Neural cell (in vitro differentiated cells): ENCODE data around the gene EPHA8.

Experiments
- CTCF ChIP-seq: fragments of 450-650 bp; IDR thresholded peaks from 2 replicates; pipeline ENCODE4 v1.5.1; 2014; ENCODE audit warnings: antibody characterized with exemption, mild to moderate bottlenecking, moderate library complexity; ENCODE audit not compliant: poor library complexity, severe bottlenecking
- EP300 ChIP-seq: fragments of 450-650 bp; conservative IDR thresholded peaks from 2 replicates; pipeline ENCODE4 v1.6.1; 2014; ENCODE audit warnings: antibody characterized with exemption, mild to moderate bottlenecking, moderate library complexity; ENCODE audit not compliant: poor library complexity, severe bottlenecking
- RAD21 ChIP-seq: fragments of 450-650 bp; conservative IDR thresholded peaks from 2 replicates; pipeline ENCODE4 v1.6.1; 2014; ENCODE audit warnings: antibody characterized with exemption, mild to moderate bottlenecking, moderate library complexity
- SMC3 ChIP-seq: fragments of 450-650 bp; conservative IDR thresholded peaks from 2 replicates; pipeline ENCODE4 v1.6.1; 2014; ENCODE audit warnings: antibody characterized with exemption, mild to moderate bottlenecking, moderate library complexity; ENCODE audit not compliant: poor library complexity
- TAF1 ChIP-seq: IDR thresholded peaks from 2 replicates; pipeline ENCODE4 v1.6.1; 2012; ENCODE audit warnings: low read depth

DNA sequence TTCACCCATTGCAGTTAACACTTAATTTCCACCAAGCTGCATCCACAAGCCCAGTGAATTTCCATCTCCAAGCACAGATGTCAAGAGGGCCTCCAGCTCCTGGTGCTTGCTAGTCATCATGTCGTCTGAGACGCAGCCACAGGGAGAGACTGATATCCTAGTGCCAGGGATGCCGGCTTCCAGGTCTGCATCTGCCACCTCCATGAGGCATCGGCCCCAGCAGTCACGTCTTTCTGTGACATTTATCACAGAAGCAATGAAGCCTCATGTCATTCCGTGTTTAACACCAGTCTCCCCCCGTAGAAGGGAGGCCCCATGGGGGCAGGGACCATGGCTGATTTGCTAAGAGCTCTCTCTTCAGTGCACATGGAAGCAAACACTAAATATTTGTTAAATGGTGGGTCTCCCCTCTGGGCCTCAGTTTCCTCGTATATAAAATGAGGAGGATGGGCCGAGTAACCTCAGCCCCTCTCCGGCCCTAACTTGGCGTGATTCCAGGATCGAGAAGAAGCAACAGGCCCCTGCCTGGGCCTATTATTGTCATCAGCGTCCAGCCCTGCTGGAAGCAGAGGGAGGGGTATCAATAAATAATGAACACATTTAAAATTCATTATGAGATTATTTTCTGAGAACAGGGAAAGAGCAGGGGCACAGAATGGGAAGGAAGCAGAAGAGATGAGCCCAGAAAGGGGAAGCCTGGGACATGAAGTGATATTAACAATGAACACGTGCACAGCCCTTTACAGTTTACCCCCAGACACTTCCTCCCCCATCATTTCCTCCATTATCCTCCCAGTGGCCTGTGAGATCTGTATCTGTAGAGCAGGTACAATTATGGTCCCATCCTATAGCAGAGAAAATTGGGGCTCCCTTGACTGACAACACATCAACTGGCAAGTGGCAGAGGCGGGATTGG is 88.9 kb downstream of the EPHA8 start:
- TF ChIP-seq TAF1 (no peak), CTCF (no peak), RAD21 (no peak), SMC3 (no peak), EP300 (no peak)
